ENCODE results near the gene SSMEM1. TPM values are rescaled to one million over a fixed set of nuclear protein-coding genes. Genes with fewer than 3 reads are reported as not detected.
"Not testable (repeated sequence)": the region's sequence is repeated elsewhere in the genome, so short reads cannot be mapped to it uniquely, and the experiment has no call there.

SSMEM1 gene
- not detected in 2 replicates for total RNA-seq

- intact Hi-C loops (cut with micrococcal nuclease): loop anchor here (5.0 to 10.0 kb wide), 3 partner anchors 155 to 983 kb away; partner anchors contain the start of genes AHCYL2, NRF1 and ZC3HC1
Observed at GRCh38 chr7:130207642-130208041, at the start of gene SSMEM1. SSMEM1 (plus strand) TSS chr7:130207860; CDS start chr7:130207911, 51 bp downstream.

DNA sequence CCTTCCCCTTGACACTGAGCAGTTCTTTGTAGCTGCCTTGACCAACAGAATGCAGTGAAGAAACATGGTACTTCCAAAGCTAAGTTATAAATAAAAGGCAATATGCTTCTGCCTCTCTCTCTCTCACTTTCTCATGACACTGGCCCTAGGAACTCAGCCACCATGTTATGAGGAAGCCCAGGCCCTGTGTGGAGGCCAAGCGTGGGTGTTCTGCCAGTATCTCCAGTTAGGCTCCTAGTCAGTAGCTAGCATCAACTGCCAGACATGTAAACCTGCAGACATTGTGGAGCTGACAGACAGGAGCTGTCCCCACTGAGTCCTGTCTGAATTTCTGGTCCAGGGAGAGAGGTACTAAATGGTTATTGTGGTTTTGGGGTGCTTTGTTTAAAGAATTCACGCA is 47.6 kb upstream of the SSMEM1 start:
- intact Hi-C loops (cut with micrococcal nuclease): no loop called here

- intact Hi-C loops (cut with micrococcal nuclease): no loop called here
Observed at GRCh38 chr7:130160455-130160854, 47.2 kb upstream of the SSMEM1 start.

DNA sequence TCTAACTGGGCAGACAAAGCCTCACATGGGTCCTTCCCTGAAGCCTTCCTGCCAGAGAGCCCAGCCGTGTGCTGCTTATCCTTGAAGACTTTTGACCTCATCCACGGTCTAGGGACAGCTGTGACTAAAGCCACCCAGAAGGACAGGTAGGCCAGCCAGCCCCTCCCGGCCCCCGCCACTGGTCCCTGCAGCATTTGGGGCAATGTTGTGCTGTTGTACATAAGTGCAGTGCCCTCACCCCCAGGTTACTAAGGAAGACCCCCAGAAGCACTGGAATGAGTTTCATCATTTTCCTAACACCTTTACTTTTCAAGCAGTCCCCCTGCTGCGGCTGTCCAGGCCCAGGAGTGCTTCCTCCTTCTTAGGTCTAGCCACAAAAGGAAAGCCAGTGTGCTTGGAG is 45.5 kb upstream of the SSMEM1 start:
- intact Hi-C loops (cut with micrococcal nuclease): no loop called here

- intact Hi-C loops (cut with micrococcal nuclease): no loop called here
Observed at GRCh38 chr7:130174237-130174959, 33.3 kb upstream of the SSMEM1 start.

DNA sequence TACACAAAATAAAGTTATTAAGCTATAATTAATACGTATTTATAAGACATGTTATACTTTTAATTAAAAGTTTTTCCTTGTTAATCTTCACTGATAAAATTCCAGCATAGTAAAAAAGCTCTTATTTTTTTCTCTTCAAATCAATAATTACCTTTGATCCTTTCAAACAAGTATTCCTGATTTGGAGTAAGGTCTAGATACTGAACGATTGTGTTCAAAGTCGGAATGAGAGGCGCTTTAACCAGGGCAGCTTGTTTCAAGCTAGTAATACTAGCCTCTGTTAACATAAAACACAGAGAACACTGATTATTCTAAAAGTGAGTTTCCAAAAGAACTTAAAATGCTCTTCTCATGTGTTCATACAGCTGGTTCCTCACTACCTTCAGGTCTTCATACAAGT is 29.4 kb upstream of the SSMEM1 start:
- intact Hi-C loops (cut with micrococcal nuclease): no loop called here

- intact Hi-C loops (cut with micrococcal nuclease): no loop called here
Observed at GRCh38 chr7:130179631-130180030, 28.0 kb upstream of the SSMEM1 start.

GRCh38 chr7:130180571-130181262 is 26.9 kb upstream of the SSMEM1 start:
- intact Hi-C loops (cut with micrococcal nuclease): no loop called here

GRCh38 chr7:130181263-130181605 is 26.4 kb upstream of the SSMEM1 start:
- intact Hi-C loops (cut with micrococcal nuclease): no loop called here

- intact Hi-C loops (cut with micrococcal nuclease): no loop called here
Observed at GRCh38 chr7:130182990-130183389, 24.7 kb upstream of the SSMEM1 start.

GRCh38 chr7:130184349-130184748 is 23.3 kb upstream of the SSMEM1 start:
- intact Hi-C loops (cut with micrococcal nuclease): not testable (repeated sequence)

- intact Hi-C loops (cut with micrococcal nuclease): no loop called here
Observed at GRCh38 chr7:130187360-130187759, 20.3 kb upstream of the SSMEM1 start.

GRCh38 chr7:130189343-130189742 is 18.3 kb upstream of the SSMEM1 start:
- intact Hi-C loops (cut with micrococcal nuclease): no loop called here

- intact Hi-C loops (cut with micrococcal nuclease): no loop called here
Observed at GRCh38 chr7:130191791-130192190, 15.9 kb upstream of the SSMEM1 start.

GRCh38 chr7:130195396-130195795 is 12.3 kb upstream of the SSMEM1 start:
- intact Hi-C loops (cut with micrococcal nuclease): no loop called here

GRCh38 chr7:130196476-130196875 is 11.2 kb upstream of the SSMEM1 start:
- intact Hi-C loops (cut with micrococcal nuclease): no loop called here

DNA sequence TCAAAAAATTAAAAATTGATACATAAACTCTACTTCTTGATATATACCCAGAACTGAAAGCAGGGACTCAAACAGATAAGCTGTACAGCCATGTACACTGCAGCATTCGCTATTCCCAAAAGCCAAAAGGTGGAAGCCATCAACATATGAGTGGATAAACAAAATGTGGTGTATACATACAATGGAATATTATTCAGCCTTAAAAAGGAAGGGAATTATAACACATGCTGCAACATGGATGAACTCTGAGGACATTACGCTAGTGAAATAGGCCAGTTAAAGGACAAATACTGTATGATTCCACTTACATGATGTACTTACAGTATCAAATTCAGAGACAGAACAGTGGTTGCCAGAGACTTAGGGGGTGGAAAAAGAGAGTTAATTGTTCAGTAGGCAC is 10.6 kb upstream of the SSMEM1 start:
- intact Hi-C loops (cut with micrococcal nuclease): no loop called here

- intact Hi-C loops (cut with micrococcal nuclease): loop anchor here (10.0 kb wide), 1 partner anchor 977 kb away; the partner anchor contains the start of gene AHCYL2
Observed at GRCh38 chr7:130201796-130202195, 5.9 kb upstream of the SSMEM1 start.

- intact Hi-C loops (cut with micrococcal nuclease): loop anchor here (1.0 to 10.0 kb wide), 10 partner anchors 135 to 981 kb away; partner anchors contain the start of genes AHCYL2, CEP41, COPG2 and KLHDC10
Observed at GRCh38 chr7:130205084-130205947, 2.3 kb upstream of the SSMEM1 start, which contains the start of gene TMEM209. TMEM209 (minus strand) TSS chr7:130205406; CDS start chr7:130205375, 31 bp downstream.

GRCh38 chr7:130207033-130207432 is 627 bp upstream of the SSMEM1 start:
- intact Hi-C loops (cut with micrococcal nuclease): loop anchor here (5.0 to 10.0 kb wide), 3 partner anchors 155 to 982 kb away; partner anchors contain the start of genes AHCYL2, NRF1 and ZC3HC1

- intact Hi-C loops (cut with micrococcal nuclease): loop anchor here (5.0 to 10.0 kb wide), 3 partner anchors 156 to 984 kb away; partner anchors contain the start of genes AHCYL2, NRF1 and ZC3HC1
Observed at GRCh38 chr7:130208516-130208915, 856 bp downstream of the SSMEM1 start.

Data from T-helper 1 cell treated with Interleukin-12 subunit alpha and Interleukin-12 subunit beta and Interleukin-4 antibody, amounts not matched to agents 30 ng/mL and 1 ng/mL, for 36 hours (primary cell).